NCI-H1092 treated with DMSO at 0.1 percent for 48 hours (cell line): ENCODE measurements around the gene AKAP3.

Source experiments
- DNase-seq: peaks from one replicate; lab custom pipeline; 2025; lab: John Stamatoyannopoulos, UW

Gene AKAP3

DNA sequence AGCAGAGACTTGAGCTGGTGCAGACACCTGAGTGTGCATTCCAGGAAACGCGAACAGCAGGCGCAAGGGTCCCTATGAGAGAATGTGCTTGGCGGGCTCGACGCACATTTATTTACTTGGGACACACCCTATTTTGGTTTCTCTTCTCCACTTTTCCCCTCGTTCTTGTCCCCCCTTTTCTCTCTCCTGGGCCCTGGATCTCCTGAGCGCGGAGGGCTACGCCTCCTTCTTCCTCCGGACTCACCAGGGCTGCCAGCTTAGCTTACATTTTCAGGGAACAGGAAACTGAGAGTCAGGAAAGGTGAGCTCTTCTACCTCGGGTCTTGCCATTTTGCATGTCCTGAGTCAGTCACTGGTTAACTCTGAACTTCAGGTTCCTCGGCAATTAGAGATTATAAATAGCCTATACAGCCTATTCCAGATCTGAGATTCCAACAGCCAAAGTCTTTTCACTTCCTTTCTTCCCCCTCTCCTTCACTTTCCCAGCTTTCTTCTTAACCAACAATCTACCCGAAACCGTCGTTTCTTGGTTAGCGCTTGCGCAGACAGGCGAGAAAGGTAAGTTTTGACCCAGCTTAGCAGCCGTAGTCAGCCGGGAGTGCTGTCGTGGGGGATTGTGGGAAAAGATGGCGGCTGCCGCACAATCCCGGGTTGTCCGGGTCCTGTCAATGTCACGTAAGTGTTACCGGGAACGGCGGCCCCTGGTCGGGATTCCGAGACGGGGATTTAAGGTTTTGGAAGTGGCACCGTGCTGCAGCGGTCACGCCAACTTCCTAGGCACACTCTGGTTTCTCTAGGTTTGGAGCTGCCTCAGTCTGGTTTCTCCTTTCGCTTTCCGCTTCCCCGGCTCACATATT, at the start of gene AKAP3, which contains the start of gene NDUFA9:
AKAP3 (minus strand) TSS at position 551 of the 857 bp plus-strand sequence. CDS start 10,855 bp downstream, outside the sequence.
NDUFA9 (plus strand) TSS at position 614 of the 857 bp plus-strand sequence; CDS start at position 627, 13 bp downstream.
- peak; percentile 83 for DNase-seq

DNA sequence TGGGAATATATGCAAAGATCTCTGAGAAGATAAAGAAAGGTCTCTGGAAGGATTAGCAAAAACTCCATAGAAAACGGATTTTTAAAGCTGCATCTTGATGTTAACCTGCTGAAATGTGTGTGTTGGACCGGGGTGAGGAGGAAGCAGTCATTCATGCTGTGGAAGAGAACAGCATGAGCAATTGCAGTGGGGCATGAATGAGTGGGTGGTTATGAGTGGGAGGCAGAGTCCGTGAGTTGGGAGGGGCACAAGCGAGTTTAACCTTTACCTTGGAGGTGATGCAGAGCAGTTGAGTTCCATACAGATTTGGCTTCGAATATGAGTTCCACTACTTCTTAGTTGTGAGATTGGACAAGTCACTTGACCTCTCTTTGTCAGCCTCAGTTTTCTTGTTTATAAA, 41.9 kb upstream of the AKAP3 start:
- DNase-seq, result no peak

DNA sequence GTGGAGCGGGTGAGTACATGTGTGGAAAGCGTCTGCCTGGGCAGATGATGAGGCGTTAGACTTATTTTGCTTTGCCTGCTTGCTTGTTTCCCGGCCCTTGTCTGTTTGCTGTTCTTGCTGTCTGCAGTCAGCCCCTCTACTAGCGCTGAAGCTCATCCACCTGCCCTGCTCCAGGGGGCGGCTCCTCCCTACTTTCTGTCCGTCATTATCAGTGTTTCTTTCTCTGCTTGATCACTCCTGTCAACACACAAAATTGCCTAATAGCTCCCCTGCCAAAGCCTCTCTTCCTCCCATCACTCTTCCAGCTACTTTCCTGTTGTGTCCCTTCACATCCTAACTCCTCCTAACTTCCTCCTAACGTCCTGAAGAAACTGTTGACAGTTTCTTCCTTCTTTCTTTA, 36.5 kb upstream of the AKAP3 start:
- DNase-seq, result no peak

DNA sequence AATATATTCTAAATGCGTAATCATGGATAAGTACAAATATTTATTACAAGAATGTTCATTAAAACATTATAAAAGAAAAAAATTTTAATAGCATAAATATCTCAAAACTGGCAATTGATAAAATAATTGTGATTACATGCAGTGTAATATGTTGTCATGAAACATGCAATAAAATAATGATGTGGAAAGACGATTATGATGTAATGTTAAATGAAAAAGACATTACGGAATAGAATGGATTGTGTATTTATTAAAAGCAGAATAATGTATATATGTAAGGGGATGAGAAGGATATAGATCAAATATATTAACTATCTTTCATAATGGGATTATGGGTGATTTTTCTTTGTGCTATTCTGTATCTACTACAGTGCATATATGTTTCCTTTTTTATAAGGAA, 32.9 kb upstream of the AKAP3 start:
- DNase-seq, result no peak

DNA sequence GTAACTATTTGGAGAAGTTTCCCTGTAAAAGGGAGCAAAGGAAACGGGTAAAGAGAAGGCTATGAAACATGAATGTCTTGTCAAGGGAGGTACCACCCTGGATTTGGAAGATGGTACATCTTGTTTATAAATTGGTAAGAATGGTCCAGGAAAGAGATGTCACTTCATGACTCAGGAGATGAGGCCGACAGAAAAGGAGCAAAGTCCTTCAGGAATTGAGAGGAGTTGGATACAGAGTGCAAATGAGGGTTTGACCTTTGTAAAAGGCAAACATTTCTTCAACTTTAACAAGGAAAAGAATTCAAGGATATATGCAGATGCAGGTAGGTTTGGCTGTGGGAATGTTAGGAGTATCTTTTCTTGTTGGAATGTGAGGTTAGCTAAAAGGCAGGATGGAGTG, 30.9 kb upstream of the AKAP3 start:
- DNase-seq, result no peak

DNA sequence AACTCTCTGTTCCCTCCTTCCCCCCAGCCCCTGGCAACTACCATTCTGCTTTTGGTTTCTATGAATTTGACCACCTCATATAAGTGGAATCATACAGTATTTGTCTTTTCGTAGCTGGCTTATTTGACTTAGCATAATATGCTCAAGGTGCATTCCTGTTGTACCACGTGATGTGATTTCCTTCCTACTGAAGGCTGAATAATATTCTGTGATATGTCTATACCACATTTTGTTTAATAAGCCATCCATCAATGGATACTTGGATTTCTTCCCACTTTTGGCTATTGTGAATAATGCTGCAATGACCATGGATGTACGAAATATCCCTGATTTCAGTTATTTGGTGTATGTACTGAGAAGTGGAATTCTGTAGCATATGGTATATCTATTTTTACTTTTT, 16.4 kb upstream of the AKAP3 start:
- DNase-seq, result no peak

DNA sequence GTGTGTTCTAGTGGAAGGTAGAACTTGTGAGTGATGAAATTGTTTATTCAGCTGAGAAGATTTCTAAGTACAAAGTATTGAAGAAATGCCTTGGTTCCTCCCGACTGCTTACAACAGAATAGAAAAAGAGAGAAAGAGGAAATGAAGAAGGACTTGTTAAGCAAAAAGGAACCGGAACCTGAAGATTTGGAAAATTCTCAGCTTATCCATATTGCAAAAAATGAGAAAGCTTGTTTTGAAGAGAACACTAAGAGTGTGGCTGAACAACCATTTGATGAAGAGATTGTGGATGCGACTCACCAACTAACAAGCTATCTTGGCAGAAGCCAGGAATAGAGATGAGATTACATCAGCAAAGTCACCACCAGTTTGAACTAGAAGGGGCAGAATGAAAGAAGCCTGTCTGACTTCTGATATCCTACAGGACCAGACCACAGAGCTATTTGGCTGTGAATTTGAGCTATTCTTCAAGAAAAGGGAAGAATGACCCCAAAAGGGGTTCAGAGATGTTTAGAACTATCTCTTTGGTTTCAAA, 15.2 kb upstream of the AKAP3 start:
- DNase-seq, result no peak

DNA sequence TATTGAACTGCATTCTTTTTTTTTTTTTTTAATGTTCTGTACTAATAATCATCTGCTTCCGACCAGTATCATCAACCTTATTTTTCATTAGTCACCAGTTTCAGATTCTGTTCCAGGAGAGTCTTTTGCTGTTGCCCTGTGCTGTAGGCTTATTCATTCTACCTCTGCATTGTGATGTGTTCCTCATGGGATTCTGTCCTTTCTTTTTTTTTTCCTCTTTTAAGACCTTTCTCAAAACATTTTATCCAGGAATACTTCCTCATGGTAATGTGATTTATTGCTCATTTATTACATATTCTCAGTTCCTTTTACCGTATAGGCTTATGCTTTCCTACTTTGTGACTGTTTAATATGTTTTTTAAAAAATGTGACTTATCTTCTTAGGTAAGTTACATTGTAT, 4.8 kb upstream of the AKAP3 start:
- DNase-seq, result no peak

DNA sequence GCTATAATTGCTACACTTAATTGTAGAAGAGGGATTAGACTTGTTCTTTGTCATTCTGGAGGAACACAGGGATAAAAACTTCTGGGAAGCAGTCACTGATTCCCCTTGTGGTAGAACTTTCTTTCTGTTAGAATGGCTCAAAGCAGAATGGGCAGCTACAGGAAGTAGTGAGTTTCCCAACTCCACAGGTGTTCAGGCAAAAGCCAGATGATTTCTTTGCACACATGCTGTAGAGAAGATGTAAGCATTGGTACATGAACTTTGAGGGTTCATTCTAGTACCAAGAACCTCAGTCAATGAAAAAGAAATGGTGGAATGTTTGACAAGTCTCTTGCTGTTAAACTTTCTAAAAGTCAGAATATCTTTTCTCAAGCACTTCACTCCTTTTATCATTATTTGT, 4.4 kb upstream of the AKAP3 start:
- DNase-seq, result no peak

DNA sequence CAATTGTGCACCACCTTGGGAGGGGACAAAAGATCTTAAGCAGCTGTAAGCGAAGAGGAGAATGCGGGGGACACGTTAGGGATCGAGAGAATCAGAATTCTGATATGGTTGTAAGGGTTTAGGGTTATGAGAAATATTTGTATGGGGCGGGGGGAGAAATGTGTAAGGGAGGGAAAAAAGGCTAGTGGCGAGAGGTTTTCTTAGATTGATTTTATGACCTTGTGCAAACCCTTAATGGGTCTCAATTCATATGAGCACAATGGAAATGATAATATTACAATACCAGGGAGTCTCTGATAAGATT, 459 bp upstream of the AKAP3 start:
- DNase-seq, result peak; percentile 64

DNA sequence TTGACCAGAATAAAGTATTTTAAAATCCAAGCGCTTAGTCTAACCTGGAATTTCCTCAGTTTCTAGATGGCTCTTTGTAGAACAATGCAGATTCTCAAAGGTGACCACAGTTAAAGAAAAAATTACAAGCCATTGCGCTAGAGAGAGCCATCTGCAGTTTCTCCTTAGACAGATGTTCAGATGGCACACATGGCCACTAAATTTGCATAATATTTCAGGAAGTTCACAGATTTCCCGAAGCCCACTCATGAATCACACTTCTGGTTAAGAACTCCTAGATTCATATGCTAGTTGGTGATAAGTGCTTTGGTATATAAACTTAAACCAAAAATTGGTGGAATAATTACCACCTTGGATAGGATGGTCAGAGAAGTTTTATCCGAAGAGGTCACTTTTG, 749 bp downstream of the AKAP3 start:
- DNase-seq, result no peak

DNA sequence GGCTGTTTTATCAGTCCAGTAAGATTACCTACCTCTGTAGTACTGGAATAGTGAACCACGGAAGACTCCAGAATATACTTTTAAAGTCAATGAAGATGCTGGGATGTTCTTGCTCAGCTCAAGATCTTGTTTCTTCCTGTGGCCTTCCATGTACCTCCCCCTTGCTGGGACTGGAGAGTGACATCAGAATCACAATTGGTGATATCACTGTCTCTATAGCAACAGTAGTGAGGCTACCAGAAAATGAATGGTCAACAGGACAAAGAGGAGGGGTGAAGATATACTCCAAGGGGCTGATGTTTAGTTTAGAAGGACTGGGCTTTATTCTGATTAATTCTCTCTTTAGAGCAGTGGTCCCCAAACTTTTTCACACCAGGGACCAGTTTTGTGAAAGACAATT, 3.8 kb downstream of the AKAP3 start:
- no peak for DNase-seq

DNA sequence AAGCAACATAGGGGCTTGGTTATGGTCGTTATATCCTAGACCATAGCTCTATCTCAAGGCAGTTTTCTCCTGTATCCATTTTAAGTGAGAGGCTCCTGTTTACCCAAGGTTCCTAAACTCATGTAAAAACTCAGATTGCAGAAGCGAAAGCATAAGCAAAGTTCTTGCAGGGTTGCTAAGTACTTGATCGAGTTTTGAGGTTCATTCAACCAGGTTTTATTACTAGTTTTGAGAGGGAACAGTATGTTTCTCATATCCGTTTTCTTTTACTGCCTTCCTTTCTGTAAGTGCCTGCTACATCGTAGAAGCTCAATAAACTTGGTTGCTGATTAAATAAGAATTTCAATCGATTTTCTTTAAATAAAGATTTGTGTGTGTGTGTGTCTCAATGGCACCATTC, 5.1 kb downstream of the AKAP3 start:
- no peak for DNase-seq

DNA sequence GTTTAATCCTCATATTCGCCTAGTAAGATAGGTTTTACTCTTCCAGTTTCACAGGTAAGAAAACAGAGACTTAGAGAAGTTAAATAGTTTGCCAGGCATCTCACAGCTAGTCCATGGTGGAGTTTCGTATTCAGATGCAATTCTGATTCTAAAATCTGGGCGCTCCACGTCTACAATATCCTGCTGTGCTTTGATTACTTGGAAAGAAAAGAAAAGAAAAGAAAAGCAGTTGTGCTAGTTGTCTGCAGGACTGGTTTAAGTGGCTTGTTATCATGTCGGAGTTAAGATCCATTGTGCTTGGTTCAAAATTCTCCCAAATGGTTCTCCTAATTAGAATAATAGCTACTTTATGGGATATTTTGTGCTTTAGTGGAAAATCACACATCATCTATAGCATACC, 18.6 kb downstream of the AKAP3 start:
- no peak for DNase-seq

DNA sequence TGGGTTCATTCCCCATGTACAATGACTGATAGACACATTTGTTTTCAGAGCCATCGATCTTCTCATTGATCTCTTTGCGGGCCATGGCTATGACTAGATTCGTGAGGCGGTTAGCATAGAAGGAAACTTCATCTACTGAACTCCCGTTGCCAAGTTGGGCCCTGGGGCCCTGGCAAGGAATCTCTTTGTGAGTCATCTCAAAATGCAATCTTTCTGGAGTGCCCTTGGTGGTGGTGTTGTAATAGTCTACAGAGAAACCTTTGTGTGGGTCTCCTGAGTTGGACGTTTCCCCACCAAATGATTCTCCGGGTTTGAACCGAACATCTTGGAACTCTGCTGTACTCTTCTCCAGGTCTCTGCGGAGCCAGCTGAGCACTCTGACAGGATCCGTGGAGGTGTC, 20.4 kb downstream of the AKAP3 start:
- DNase-seq, result no peak

DNA sequence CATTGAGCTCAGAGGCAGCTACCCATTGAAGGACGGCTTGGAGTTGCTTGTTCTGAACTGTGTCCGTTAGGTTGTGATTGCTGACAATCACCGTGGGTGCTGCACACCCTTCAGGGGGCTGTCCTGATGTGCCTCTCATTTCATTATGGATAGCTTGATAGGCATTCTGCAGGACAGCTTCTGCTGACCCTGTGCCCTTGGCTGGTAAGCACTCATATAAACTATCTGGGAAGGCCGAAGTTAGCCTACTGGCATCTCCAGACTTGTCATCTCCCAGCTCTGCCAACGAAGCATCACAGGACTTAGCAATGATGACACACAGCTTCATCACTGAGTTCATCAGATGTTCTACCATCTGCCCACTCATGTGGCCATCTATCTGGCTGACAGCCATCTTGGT, 22.3 kb downstream of the AKAP3 start:
- no peak for DNase-seq

DNA sequence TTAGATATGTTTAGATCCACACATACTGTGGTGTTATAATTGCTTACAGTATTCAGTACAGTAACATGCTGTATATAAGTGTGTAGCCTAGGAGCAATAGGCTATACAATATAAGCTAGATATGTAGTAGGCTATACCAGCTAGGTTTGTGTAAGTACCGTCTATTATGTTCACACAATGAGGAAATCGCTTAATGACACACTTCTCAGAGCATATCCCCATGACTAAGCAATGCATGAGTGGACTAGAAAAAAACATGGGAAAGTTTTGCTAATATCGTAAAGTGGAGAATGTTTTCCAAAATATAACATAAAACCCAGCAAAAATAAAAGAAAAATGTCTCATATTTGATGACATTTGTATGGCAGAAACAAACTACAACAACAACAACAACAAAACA, 27.3 kb downstream of the AKAP3 start:
- DNase-seq, result no peak

DNA sequence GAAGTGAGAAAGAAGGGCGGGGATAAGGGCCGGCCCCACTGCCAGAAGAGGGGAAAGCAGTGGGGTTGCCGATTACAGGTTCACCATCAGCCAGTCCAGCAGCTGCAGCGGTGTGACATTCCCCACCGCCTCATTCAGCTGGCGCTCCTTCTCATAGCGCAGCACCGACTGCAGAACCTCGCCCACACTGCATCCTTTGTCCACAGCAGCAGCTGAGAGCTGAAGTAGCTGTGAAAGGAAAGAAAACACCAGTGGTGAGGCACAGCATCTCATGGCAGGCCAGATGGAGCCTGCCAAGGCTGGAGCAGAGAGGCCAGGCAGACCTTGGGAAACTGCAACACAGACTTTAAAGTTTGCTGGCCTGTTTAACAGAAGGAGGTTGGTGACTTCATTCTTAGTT, 33.2 kb downstream of the AKAP3 start:
- no peak for DNase-seq

DNA sequence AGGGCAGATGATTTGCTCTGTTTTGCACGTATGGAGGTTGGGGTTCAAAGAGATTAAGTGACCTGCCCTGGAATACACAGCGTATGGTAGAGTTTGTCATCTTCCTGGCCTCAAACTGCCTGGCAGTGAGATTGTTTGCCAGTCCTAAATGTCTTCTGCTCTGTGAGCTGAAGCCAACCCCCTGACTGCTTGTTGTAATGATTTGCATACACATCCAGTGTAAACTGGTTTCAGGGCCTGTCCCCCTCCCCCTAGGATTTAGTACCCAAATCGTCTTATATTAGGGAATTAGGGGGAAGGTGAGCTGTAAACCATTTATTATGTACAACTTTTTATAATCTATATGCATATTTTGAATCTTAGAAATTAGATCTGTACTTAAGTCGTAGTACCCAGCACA, 38.4 kb downstream of the AKAP3 start:
- no peak for DNase-seq

DNA sequence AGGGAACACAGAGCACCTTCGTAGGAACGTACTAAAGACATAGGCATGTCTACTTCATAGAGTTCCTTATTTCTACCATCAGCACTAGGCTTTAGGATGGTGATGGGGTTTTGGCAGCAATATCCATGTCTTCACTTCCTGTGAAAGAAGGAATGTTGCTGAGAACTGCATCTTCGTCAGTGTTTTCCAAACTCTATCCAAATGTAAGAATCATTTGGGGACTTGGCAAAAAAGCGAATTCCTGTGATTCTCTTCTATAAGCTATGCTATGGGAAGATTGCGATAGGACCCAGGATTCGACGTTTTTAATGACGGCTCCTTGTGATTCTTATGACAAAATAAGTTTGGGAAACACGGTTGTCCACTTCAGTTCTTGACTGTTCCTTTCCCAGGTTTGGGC, 39.8 kb downstream of the AKAP3 start:
- DNase-seq, result no peak

DNA sequence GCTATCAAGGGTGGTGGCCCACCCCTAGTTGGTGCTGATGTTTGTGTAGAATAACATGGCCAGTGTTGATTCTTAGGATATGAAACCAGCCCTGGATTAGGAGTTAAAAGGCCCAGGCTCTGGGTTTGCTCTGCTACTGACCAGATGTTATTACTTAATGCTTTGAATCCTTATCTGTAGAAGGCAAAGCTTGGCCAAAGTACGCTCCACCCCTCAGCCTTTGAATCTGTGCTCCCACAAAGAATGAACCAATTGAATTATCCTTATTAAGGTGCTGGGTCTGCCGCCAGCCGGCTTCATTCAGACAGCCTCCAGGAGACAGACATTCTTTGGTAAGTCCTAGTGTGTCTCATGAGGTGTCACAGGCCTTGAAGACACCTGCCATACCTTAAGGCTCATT, 41.8 kb downstream of the AKAP3 start:
- no peak for DNase-seq

DNA sequence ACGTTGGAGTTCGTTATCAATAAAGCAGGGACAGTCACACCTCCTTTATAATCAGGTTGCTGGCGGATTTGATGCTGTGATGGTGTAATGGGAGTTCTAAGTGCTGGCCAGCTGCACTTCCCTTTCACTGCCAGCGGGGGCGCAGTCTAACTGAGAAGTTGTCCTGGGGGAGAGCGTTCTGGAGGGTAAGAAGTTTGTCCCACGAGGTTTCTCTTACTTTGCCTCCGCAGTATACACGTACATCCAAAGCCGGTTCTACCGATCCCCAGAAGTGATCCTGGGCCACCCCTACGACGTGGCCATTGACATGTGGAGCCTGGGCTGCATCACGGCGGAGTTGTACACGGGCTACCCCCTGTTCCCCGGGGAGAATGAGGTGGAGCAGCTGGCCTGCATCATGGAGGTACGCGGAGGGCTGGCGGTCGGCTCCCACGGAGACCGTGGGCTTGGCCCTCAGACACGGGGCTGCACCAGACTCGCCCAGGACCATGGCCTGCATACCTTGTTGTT, 44.1 kb downstream of the AKAP3 start:
- peak; percentile 60 for DNase-seq

DNA sequence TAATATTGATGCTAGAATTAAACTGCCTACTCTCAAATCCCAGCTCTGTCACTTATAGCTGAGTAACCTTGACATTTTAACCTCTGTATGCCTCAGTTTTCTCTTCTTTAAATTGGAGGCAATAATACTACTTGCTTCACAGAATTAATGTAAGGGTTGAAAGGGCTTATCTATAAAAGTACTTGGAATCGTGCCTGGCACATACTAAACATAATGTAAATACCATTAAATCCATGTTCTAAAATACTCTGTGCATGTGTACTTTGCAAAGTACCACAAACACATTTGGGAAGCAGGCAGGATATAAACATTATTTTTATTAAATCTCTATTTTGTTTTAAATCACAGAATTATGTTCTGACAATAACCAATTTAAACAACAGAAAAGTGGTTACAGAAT, 44.9 kb downstream of the AKAP3 start:
- DNase-seq, result no peak

DNA sequence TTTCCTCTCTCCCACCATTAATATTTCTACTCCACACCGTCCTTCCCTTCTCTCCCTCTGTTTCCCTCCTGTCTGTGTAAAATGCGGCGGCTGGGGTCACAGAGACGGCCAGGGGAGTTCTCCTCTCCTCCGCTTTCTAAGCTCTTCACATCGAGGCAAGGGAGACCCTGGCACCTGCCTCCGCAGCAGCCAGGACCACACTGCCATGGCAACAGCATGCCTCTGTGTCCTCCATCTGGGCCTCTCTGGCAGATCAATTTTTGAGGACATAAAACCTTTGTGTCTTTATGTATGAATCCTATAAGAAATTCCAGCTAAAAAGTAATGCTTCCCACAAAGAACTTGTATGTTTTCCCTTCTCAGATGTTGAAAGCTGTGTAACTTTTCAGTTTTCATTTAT, 45.4 kb downstream of the AKAP3 start:
- peak; percentile 15 for DNase-seq
